OCI-LY3 (cell line): ENCODE data around the gene CALHM3.
"Not testable (repeated sequence)": the region's sequence is repeated elsewhere in the genome, so short reads cannot be mapped to it uniquely, and the experiment has no call there.

Source experiments
- H2AFZ ChIP-seq: fragments of 200-600, 300-600 bp; shearing (Covaris generic); 2 replicates; pipeline ENCODE4 v1.6.0; 2014; ENCODE audit warnings: antibody characterized with exemption, low read depth, low read length
- H3K27ac ChIP-seq: fragments of 200-600, 300-600 bp; sonication (generic); 2 replicates; pipeline ENCODE4 v1.5.1; 2014; ENCODE audit warnings: mild to moderate bottlenecking, low read length, moderate library complexity, mixed read lengths
- H3K27me3 ChIP-seq: fragments of 200-600, 300-600 bp; sonication (generic); 2 replicates; pipeline ENCODE4 v1.6.1; 2014; ENCODE audit warnings: low read depth, low read length, mixed read lengths
- H3K36me3 ChIP-seq: fragments of 200-600, 300-600 bp; sonication (generic); replicated peaks from 2 replicates; pipeline ENCODE3; 2014; ENCODE audit warnings: low read depth, low read length, mixed read lengths
- H3K4me1 ChIP-seq: fragments of 300-600, 200-600 bp; sonication (generic); 2 replicates; pipeline ENCODE4 v1.6.1; 2014; ENCODE audit warnings: low read length, mixed read lengths
- H3K4me2 ChIP-seq: fragments of 200-600, 300-600 bp; sonication (generic); 2 replicates; pipeline ENCODE4 v1.6.1; 2014; ENCODE audit warnings: low read length, mixed read lengths
- H3K4me3 ChIP-seq: fragments of 300-600, 200-600 bp; sonication (generic); 2 replicates; pipeline ENCODE4 v1.5.1; 2014; ENCODE audit warnings: antibody characterized with exemption, mild to moderate bottlenecking, low read length, moderate library complexity
- H3K79me2 ChIP-seq: fragments of 300-600, 200-600 bp; shearing (Covaris generic); 2 replicates; pipeline ENCODE4 v1.6.1; 2014; ENCODE audit warnings: mild to moderate bottlenecking, low read length, mixed read lengths
- H3K9ac ChIP-seq: fragments of 300-600, 200-600 bp; shearing (Covaris generic); 2 replicates; pipeline ENCODE4 v1.6.0; 2014; ENCODE audit warnings: mild to moderate bottlenecking, low read length, moderate library complexity
- H3K9me3 ChIP-seq: fragments of 200-600, 300-600 bp; shearing (Covaris generic); 2 replicates; pipeline ENCODE4 v1.6.1; 2014; ENCODE audit warnings: low read length, mixed read lengths; ENCODE audit not compliant: insufficient read depth
- H4K20me1 ChIP-seq: fragments of 200-600, 300-600 bp; sonication (generic); 2 replicates; pipeline ENCODE4 v1.6.1; 2016; ENCODE audit warnings: low read length, mixed read lengths; ENCODE audit not compliant: insufficient read depth
- EZH2phosphoT487 ChIP-seq: fragments of 200-600 bp; shearing (Covaris generic); IDR thresholded peaks from 2 replicates; pipeline ENCODE4 v1.6.1; 2018; ENCODE audit warnings: antibody characterized with exemption, mixed run types, low read depth
- TF ChIP-seq, protein P1 (sequence below): fragments of 200-600, 300-600 bp; sonication (generic); IDR thresholded peaks from 2 replicates; pipeline ENCODE4 v1.5.1; 2014; ENCODE audit warnings: antibody characterized with exemption, low read length, low read depth

The CALHM3 gene

DNA sequence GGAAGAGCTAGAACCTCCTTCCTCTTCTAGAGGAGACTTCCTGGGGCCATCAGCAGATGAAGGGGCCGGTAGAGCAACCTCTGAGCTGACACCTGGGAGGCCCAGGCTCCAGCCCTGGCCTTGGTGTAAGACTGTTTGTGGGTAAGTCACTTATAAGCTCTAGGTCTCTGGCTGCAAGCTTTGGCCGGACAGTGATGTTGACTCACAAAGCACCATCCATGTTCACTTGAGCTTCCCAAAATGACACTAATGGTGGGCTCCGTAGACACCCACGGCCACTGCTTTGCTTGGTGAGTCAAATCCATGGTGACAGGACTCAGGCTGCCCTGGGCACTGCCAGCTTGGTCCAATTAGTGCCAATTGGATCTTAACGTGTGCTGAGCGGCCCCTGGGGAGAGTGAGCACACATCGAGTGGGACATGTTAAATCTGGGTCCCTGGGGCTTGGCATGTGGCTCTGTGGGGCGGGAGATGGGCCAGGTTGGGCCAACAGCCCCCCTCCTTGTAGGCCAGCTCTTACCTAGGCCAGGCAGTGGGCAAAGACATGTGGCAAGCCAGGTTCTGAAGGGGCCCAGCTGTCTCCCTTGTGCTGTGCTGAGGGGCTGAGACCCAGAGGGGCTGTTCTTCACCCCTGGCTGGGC, 31.1 kb upstream of the CALHM3 start:
- Histone ChIP-seq H3K4me3 (no peak overlapping the region), H3K79me2 (no peaks in the 10 kb centered on the region), H3K27ac (no peak overlapping the region), H3K27me3 (peaks cover 3% of the 10 kb centered on the region; the same call in 1 of the 2 replicates), H2AFZ (no peak overlapping the region), H3K4me2 (no peak overlapping the region), H3K4me1 (peaks cover under 1% of the 10 kb centered on the region; the same call in 1 of the 2 replicates), H3K9ac (no peak overlapping the region), H3K9me3 (no peaks in the 10 kb centered on the region), H3K36me3 (no peaks in the 10 kb centered on the region), H4K20me1 (no peaks in the 10 kb centered on the region)
- TF ChIP-seq EZH2phosphoT487 = no peak
- TF ChIP-seq, protein P1, sequence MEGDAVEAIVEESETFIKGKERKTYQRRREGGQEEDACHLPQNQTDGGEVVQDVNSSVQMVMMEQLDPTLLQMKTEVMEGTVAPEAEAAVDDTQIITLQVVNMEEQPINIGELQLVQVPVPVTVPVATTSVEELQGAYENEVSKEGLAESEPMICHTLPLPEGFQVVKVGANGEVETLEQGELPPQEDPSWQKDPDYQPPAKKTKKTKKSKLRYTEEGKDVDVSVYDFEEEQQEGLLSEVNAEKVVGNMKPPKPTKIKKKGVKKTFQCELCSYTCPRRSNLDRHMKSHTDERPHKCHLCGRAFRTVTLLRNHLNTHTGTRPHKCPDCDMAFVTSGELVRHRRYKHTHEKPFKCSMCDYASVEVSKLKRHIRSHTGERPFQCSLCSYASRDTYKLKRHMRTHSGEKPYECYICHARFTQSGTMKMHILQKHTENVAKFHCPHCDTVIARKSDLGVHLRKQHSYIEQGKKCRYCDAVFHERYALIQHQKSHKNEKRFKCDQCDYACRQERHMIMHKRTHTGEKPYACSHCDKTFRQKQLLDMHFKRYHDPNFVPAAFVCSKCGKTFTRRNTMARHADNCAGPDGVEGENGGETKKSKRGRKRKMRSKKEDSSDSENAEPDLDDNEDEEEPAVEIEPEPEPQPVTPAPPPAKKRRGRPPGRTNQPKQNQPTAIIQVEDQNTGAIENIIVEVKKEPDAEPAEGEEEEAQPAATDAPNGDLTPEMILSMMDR = no peak

DNA sequence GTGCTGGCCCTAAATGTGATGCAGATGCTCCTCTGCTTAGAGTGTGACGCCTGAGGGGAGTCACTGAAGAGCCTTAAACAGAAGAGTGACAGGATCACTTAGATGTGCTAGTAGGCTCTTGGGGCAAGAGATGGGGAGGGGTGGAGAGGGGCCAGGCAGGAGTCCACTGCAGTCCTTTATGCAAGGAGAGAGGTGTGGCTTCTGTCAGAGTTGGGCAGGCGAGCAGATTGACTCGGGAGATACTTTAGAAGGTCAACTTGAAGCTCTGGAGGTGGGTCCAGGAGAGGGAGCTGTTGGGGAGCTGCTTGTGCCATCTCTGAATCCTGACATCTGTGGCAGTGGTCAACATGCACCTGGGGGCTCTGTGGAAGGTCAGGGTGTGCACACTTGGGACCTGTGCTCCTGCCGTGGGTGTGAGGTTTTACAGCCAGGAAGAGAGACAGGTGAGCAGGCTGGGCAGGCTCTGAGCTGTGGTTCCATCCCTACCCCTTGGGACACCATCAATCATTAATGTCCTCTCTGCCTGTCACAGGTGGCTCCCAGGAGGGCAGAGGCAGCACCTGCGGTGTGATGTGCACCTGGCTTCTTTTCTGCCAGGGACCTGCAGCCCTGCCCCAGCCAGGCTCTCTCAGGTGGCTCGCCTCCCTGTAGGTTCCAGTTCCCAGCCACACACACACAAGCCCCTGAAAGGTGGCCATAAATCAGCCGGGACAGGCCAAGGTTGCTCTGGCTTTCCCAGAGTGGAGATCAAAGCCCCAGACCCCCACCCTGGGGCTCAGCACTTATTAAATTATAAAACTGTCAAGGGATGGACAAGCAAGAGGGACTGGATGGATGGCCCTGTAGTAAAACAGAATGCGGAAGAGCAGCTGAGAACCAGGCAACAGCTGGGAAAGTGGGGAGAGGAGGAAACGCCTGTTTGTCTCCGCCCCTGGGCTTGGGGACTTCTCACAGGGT, 28.5 kb upstream of the CALHM3 start:
- H3K4me3 ChIP-seq = no peak overlapping the region
- H2AFZ ChIP-seq = no peak overlapping the region
- no peak overlapping the region for H3K4me2 ChIP-seq
- no peaks in the 10 kb centered on the region for H3K9me3 ChIP-seq
- H3K27me3 ChIP-seq = peaks cover 3% of the 10 kb centered on the region; the same call in 1 of the 2 replicates
- H3K27ac ChIP-seq = no peak overlapping the region
- no peaks in the 10 kb centered on the region for H3K79me2 ChIP-seq
- TF ChIP-seq, protein P1 = no peak
- no peak for TF ChIP-seq EZH2phosphoT487
- H4K20me1 ChIP-seq = no peaks in the 10 kb centered on the region
- no peaks in the 10 kb centered on the region for H3K36me3 ChIP-seq
- H3K9ac ChIP-seq = no peak overlapping the region
- H3K4me1 ChIP-seq = no peaks in the 10 kb centered on the region

DNA sequence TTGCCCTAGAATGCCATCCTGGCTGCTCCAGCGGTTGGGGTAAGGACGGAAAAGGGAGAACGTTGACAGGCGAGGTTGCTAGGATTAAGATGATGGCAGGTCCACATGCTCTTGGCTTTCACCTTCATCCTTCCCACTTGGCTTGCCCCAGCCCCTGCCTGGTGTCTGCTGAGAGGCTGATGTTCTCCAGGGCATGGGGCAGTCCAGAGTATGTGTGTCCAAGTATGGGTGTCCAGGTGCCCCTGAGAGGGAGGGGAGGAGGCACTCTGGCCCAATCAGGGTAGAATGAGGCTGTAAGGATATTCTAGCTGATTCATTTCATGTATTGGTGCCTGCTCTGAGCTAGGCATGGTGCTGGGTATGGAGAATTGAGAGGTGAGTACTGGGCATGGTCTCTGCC, 27.0 kb upstream of the CALHM3 start:
- H3K9ac ChIP-seq = no peak overlapping the region
- H2AFZ ChIP-seq = no peak overlapping the region
- H3K79me2 ChIP-seq = no peaks in the 10 kb centered on the region
- peaks cover 3% of the 10 kb centered on the region; the same call in 1 of the 2 replicates for H3K27me3 ChIP-seq
- no peaks in the 10 kb centered on the region for H4K20me1 ChIP-seq
- H3K27ac ChIP-seq = no peak overlapping the region
- H3K4me3 ChIP-seq = no peak overlapping the region
- no peaks in the 10 kb centered on the region for H3K9me3 ChIP-seq
- no peak overlapping the region for H3K4me2 ChIP-seq
- TF ChIP-seq EZH2phosphoT487 = no peak
- TF ChIP-seq, protein P1 = no peak
- no peaks in the 10 kb centered on the region for H3K36me3 ChIP-seq
- no peaks in the 10 kb centered on the region for H3K4me1 ChIP-seq

DNA sequence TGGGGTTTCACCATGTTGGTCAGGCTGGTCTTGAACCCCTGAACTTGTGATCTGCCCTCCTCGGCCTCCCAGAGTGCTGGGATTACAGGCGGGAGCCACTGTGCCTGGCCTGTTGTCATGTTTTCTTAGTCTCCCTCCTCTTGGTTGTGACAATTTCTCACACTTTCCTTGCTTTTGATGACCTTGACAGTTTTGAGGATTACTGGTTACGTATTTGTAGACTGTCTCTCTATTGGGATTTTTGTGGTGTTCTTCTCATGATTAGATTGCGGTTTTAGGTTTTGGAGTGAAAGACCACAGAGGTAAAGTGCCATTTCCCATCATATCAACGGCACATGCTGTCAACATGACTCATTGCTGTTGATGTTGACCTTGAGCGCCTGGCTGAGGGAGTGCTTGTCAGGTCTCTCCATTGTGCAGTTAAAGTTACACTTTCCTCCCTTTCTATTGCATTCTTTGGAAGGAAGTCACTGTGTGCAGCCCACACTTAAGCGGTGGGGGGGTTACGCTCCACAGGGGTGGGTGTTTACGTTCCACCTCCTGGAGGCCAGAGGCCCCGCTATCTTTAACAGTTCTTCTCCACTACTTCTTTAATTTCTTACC, 25.2 kb upstream of the CALHM3 start:
- Histone ChIP-seq H3K9me3 (no peaks in the 10 kb centered on the region), H3K4me3 (no peak overlapping the region), H3K79me2 (no peaks in the 10 kb centered on the region), H3K9ac (no peak overlapping the region), H2AFZ (no peak overlapping the region), H3K4me1 (no peaks in the 10 kb centered on the region), H3K27me3 (peaks cover 11% of the 10 kb centered on the region; the same call in 1 of the 2 replicates), H3K36me3 (no peaks in the 10 kb centered on the region), H4K20me1 (no peaks in the 10 kb centered on the region), H3K27ac (no peak overlapping the region), H3K4me2 (no peak overlapping the region)
- no peak for TF ChIP-seq EZH2phosphoT487
- TF ChIP-seq, protein P1 = no peak

DNA sequence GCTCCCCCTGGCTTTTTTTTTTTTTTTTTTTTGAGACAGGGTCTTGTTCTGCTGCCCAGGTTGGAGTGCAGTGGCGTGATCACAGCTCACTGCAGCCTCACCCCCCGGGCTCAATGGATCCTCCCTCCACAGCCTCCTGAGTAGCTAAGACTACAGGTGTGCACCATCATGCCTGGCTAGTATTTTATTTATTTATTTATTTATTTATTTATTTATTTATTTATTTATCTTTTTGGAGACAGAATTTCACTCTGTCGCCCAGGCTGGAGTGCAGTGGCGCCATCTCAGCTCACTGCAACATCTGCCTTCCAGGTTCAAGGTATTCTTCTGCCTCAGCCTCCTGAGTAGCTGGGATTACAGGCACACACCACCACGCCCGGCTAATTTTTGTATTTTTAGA, 24.7 kb upstream of the CALHM3 start:
- not testable (repeated sequence) for H3K79me2 ChIP-seq, H2AFZ ChIP-seq, H3K4me2 ChIP-seq, H3K9ac ChIP-seq, H3K4me3 ChIP-seq, H3K9me3 ChIP-seq, H3K27ac ChIP-seq, H3K4me1 ChIP-seq, H4K20me1 ChIP-seq, H3K36me3 ChIP-seq
- peaks cover 11% of the 10 kb centered on the region; the same call in 1 of the 2 replicates for H3K27me3 ChIP-seq
